H1 (cell line): ENCODE results near the gene ZFYVE21. TPM values are rescaled to one million over a fixed set of nuclear protein-coding genes. Genes with fewer than 3 reads are reported as not detected.

Experiments
- CTCF ChIA-PET: fragments of 300-600 bp; sonication (Branson Sonifier 250); formaldehyde crosslinking; loops from one replicate; lab custom pipeline; 2021; ENCODE audit not compliant: partially characterized antibody; lab: Charles Lee
- POLR2A ChIA-PET: fragments of 300-600 bp; sonication (Branson Sonifier 250); formaldehyde crosslinking; loops from one replicate; lab custom pipeline; 2021; ENCODE audit warnings: inconsistent platforms; ENCODE audit not compliant: partially characterized antibody; lab: Charles Lee
- DNase-seq, 2 experiments: peaks; one replicate each; pipeline versions ENCODE4 v3.0.0 to v3.0.0-alpha.2; 2010 to 2022; ENCODE audit warnings: low spot score in 2 of 2, low read depth in 1 of 2, mixed read lengths in 1 of 2
- FAIRE-seq: peaks from 2 replicates; lab custom pipeline; 2011; peaks lifted over from hg19 to GRCh38; lab: Jason Lieb, UNC
- H2AFZ ChIP-seq: 2 replicates; pipeline ENCODE4 v1.8.1; 2012; ENCODE audit warnings: low read length, inconsistent platforms
- H2AK5ac ChIP-seq: 2 replicates; pipeline ENCODE4 v1.6.1; 2013; ENCODE audit warnings: low read depth, low read length
- H2BK120ac ChIP-seq: replicated peaks from 2 replicates; pipeline ENCODE3; 2013; ENCODE audit warnings: low read depth, low read length, inconsistent platforms
- H2BK12ac ChIP-seq: 2 replicates; pipeline ENCODE4 v1.6.1; 2013; ENCODE audit warnings: low read depth, low read length
- H2BK15ac ChIP-seq: 2 replicates; pipeline ENCODE4 v1.6.1; 2013; ENCODE audit warnings: low read length
- H2BK20ac ChIP-seq: 2 replicates; pipeline ENCODE4 v1.6.1; 2013; ENCODE audit warnings: low read length
- H2BK5ac ChIP-seq: 2 replicates; pipeline ENCODE4 v1.6.1; 2013; ENCODE audit warnings: low read depth, low read length
- H3K14ac ChIP-seq: 2 replicates; pipeline ENCODE4 v1.6.1; 2013; ENCODE audit warnings: inconsistent platforms; ENCODE audit not compliant: insufficient read length
- H3K18ac ChIP-seq: 2 replicates; pipeline ENCODE4 v1.6.1; 2013; ENCODE audit warnings: low read length; ENCODE audit errors: extremely low read depth
- H3K23ac ChIP-seq: 2 replicates; pipeline ENCODE4 v1.6.1; 2013; ENCODE audit warnings: inconsistent platforms; ENCODE audit not compliant: insufficient read length
- H3K23me2 ChIP-seq: 2 replicates; pipeline ENCODE4 v1.6.1; 2013; ENCODE audit warnings: low read depth, low read length
- H3K27ac ChIP-seq: 2 replicates; pipeline ENCODE4 v1.6.1; 2011; ENCODE audit warnings: low read depth, low read length, inconsistent platforms
- H3K27me3 ChIP-seq, 4 experiments: replicated peaks in 1 of 4; 1 replicate in 1 of 4; 2 replicates in 3 of 4; pipeline versions ENCODE4 v1.6.1 to v1.8.1; 2011 to 2013; ENCODE audit warnings: low read length in 3 of 4, mild to moderate bottlenecking in 3 of 4, inconsistent platforms in 2 of 4, mixed read lengths in 2 of 4, moderate library complexity in 1 of 4; ENCODE audit not compliant: control insufficient read depth in 3 of 4, insufficient read depth in 3 of 4; ENCODE audit errors: extremely low read depth in 1 of 4
- H3K36me3 ChIP-seq, 4 experiments: 2 replicates each; pipeline versions ENCODE4 v1.6.1 to v1.8.1; 2011 to 2013; ENCODE audit warnings: mild to moderate bottlenecking in 4 of 4, low read length in 3 of 4, moderate library complexity in 2 of 4, control low read depth in 1 of 4, inconsistent platforms in 1 of 4; ENCODE audit not compliant: insufficient read depth in 4 of 4, control insufficient read depth in 2 of 4
- H3K4ac ChIP-seq: replicated peaks from 2 replicates; pipeline ENCODE3; 2013; ENCODE audit warnings: low read length, low read depth, mixed read lengths, inconsistent platforms; ENCODE audit not compliant: insufficient read length
- H3K4me1 ChIP-seq, 4 experiments: replicated peaks in 1 of 4; 1 replicate in 1 of 4; 2 replicates in 3 of 4; pipeline versions ENCODE4 v1.6.1 to v1.8.1; 2011 to 2013; ENCODE audit warnings: low read length in 3 of 4, inconsistent platforms in 2 of 4, mixed read lengths in 1 of 4; ENCODE audit not compliant: insufficient read depth in 4 of 4, control insufficient read depth in 3 of 4
- H3K4me2 ChIP-seq, 2 experiments: 2 replicates each; pipeline versions ENCODE4 v1.6.1 to v1.8.1; 2011 to 2013; ENCODE audit warnings: low read depth in 2 of 2, low read length in 2 of 2, control low read depth in 1 of 2, inconsistent platforms in 1 of 2, mild to moderate bottlenecking in 1 of 2; ENCODE audit not compliant: insufficient read depth in 1 of 2
- H3K4me3 ChIP-seq, 4 experiments: fragments of 200-600, 300-600 bp in 1 of 4; sonication (generic), shearing (Covaris generic), sonication (Bioruptor Twin) in 1 of 4; 2 replicates each; pipeline versions ENCODE4 v1.5.1 to v1.8.1; 2011 to 2016; ENCODE audit warnings: low read length in 4 of 4, low read depth in 3 of 4, control low read depth in 2 of 4, inconsistent platforms in 2 of 4, mild to moderate bottlenecking in 2 of 4, mixed read lengths in 1 of 4, moderate library complexity in 1 of 4; ENCODE audit not compliant: insufficient read depth in 2 of 4; ENCODE audit errors: extremely low read depth in 1 of 4
- H3K56ac ChIP-seq: replicated peaks from 2 replicates; pipeline ENCODE3; 2013; ENCODE audit warnings: low read depth, mild to moderate bottlenecking, mixed read lengths, low read length, inconsistent platforms; ENCODE audit not compliant: insufficient read length
- H3K79me1 ChIP-seq: 2 replicates; pipeline ENCODE4 v1.6.1; 2013; ENCODE audit warnings: low read depth, low read length, control low read depth
- H3K79me2 ChIP-seq, 2 experiments: 2 replicates each; pipeline versions ENCODE4 v1.6.1 to v1.8.1; 2012 to 2013; ENCODE audit warnings: low read length in 2 of 2, mild to moderate bottlenecking in 2 of 2, inconsistent platforms in 1 of 2; ENCODE audit not compliant: insufficient read depth in 2 of 2, control insufficient read depth in 1 of 2
- H3K9ac ChIP-seq, 4 experiments: replicated peaks in 1 of 4; 1 replicate in 1 of 4; 2 replicates in 3 of 4; pipeline versions ENCODE4 v1.6.1 to v1.8.1; 2011 to 2013; ENCODE audit warnings: low read depth in 3 of 4, low read length in 3 of 4, control low read depth in 2 of 4, mild to moderate bottlenecking in 2 of 4, moderate library complexity in 2 of 4, inconsistent platforms in 1 of 4; ENCODE audit errors: extremely low read depth in 1 of 4
- H3K9me3 ChIP-seq, 2 experiments: 2 replicates each; pipeline versions ENCODE4 v1.6.1 to v1.8.1; 2012 to 2013; ENCODE audit warnings: mild to moderate bottlenecking in 2 of 2, moderate library complexity in 2 of 2, control low read depth in 1 of 2, inconsistent platforms in 1 of 2, low read depth in 1 of 2, low read length in 1 of 2, mixed read lengths in 1 of 2; ENCODE audit not compliant: insufficient read depth in 2 of 2
- H4K20me1 ChIP-seq, 2 experiments: replicated peaks in 1 of 2; 2 replicates each; pipeline versions ENCODE3 to v1.8.1; 2011 to 2013; ENCODE audit warnings: inconsistent platforms in 2 of 2, low read length in 2 of 2, mild to moderate bottlenecking in 1 of 2; ENCODE audit not compliant: insufficient read depth in 2 of 2, control insufficient read depth in 1 of 2
- H4K5ac ChIP-seq: 2 replicates; pipeline ENCODE4 v1.6.1; 2013; ENCODE audit warnings: low read length, low read depth, mixed read lengths, inconsistent platforms; ENCODE audit not compliant: insufficient read length
- H4K8ac ChIP-seq: 2 replicates; pipeline ENCODE4 v1.8.0; 2013; ENCODE audit warnings: mild to moderate bottlenecking, moderate library complexity, low read length, inconsistent platforms; ENCODE audit not compliant: insufficient read depth; ENCODE audit errors: extremely low read depth
- H4K91ac ChIP-seq: replicated peaks from 2 replicates; pipeline ENCODE3; 2013; ENCODE audit warnings: low read length, mixed read lengths, inconsistent platforms; ENCODE audit not compliant: insufficient read length
- POU5F1 ChIP-seq: IDR thresholded peaks from 2 replicates; pipeline ENCODE4 v1.6.1; 2011; ENCODE audit warnings: low read depth, mild to moderate bottlenecking, low read length, moderate library complexity
- WGBS, 2 experiments: shearing (Covaris generic) in 1 of 2; methylation state at CpG; one replicate each; pipeline versions ENCODE4 v1.1.6 to v1.1.7; 2013 to 2015; ENCODE audit warnings: low lambda C conversion rate in 2 of 2, mixed read lengths in 2 of 2, inconsistent platforms in 1 of 2, low coverage in 1 of 2, missing lambda C conversion rate in 1 of 2; ENCODE audit not compliant: insufficient replicate concordance in 2 of 2, insufficient coverage in 1 of 2, insufficient read length in 1 of 2; ENCODE audit errors: extremely low coverage in 1 of 2, missing lambda C conversion rate in 1 of 2; 5-methylcytosine and 5-hydroxymethylcytosine counted together
- polyA plus RNA-seq, 7 experiments: library from polyadenylated mRNA; depleted of rRNA in 3 of 7; stranded (reverse) in 5 of 7; unstranded in 2 of 7; fragments of >200 nt in 5 of 7; fragments of 200-250 nt in 2 of 7; gene quantifications; 1 replicate in 5 of 7; 2 replicates in 1 of 7; 4 replicates in 1 of 7; pipeline versions ENCODE4 v1.2.1 to v1.2.3, GENCODE V29; 2011 to 2013; ENCODE audit warnings: missing spikeins in 2 of 7, mixed read lengths in 2 of 7
- total RNA-seq: library from RNA; stranded (reverse); fragmentation: NEBNext Ultra II Directional; extraction: Animal tissue kit (Norgen Biotek cat#: 25700); gene quantifications from 2 replicates; pipeline ENCODE4 v1.2.1, GENCODE V29; 2021
- TF ChIP-seq, protein P1 (sequence below): IDR thresholded peaks from 2 replicates; pipeline ENCODE4 v1.6.1; 2012; ENCODE audit warnings: inconsistent platforms

ZFYVE21 gene
- total and polyA plus RNA-seq, 2 of the 8 experiments (the other 6 are each of a cell fraction or from before 2014, with no cell fraction given) = 53.4 to 127 TPM

DNA sequence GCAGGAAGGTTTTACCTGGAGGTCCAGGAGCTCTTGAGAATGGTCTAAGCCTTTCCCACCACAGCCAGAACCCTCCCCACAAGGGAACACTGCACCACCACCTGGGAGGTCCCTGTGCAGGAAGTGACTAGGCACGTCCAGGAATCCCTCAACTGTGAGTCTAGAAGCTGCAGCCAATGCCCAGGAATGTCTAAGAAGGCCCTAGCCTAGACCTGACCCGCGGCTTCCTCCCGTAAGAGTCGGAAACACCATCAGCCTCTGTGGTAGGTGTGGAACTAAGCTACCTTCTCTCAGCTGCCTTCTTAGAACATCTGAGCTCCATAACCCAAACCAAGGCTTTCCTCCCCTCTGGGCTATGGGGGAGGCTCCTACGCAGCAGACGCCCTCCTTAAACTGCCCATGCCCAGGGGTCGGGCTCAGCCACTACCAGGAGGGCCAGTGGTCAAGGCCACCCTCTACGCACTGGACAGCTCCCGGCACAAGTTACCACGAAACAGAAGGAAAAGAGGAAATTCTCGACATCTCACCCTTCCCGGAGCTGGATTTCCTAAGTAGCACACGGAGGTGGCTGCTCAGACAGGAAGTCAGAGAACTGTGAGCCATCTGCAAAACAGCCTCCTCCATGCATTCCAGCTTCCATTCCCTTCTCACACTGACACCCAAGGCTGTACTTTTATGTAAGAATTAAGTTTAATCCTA, 25.5 kb downstream of the ZFYVE21 start:
- Histone ChIP-seq H2BK5ac (no peak overlapping the region), H4K91ac (no peak overlapping the region), H3K9me3 (no peaks in the 10 kb centered on the region), H3K14ac (no peak overlapping the region), H3K27me3 (no peaks in the 10 kb centered on the region; a peak in 1 of 7 replicates), H2BK12ac (no peak overlapping the region), H2AK5ac (no peak overlapping the region), H3K4me1 (peaks cover 0 to 3% (median under 1%) of the 10 kb centered on the region in 4 experiments; a peak in 2 of 7 replicates), H2BK120ac (no peak overlapping the region), H3K79me1 (no peaks in the 10 kb centered on the region), H3K9ac (no peak overlapping the region), H3K4ac (no peak overlapping the region), H3K4me2 (no peak overlapping the region), H2AFZ (no peak overlapping the region), H4K20me1 (no peaks in the 10 kb centered on the region), H3K4me3 (no peak overlapping the region), H3K23ac (no peak overlapping the region), H3K23me2 (no peaks in the 10 kb centered on the region), H3K18ac (no peak overlapping the region), H4K5ac (no peak overlapping the region), H3K79me2 (no peaks in the 10 kb centered on the region), H3K56ac (no peak overlapping the region), H2BK15ac (no peak overlapping the region), H4K8ac (peak overlapping the region; percentile 69; the same call in 1 of the 2 replicates), H3K27ac (no peak overlapping the region), H2BK20ac (no peak overlapping the region), H3K36me3 (no peaks in the 10 kb centered on the region; a peak in 2 of 8 replicates)
- DNase-seq (no peak), FAIRE-seq (no peak)
- no peak for TF ChIP-seq POU5F1
- TF ChIP-seq, protein P1, sequence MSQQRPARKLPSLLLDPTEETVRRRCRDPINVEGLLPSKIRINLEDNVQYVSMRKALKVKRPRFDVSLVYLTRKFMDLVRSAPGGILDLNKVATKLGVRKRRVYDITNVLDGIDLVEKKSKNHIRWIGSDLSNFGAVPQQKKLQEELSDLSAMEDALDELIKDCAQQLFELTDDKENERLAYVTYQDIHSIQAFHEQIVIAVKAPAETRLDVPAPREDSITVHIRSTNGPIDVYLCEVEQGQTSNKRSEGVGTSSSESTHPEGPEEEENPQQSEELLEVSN = no peak
- ChIA-PET CTCF (interaction anchor here (0.6 to 1.3 kb wide), 4 partner anchors 30 to 235 kb away, joined by 3 to 4 read pairs (median 3); no protein-coding TSS in a partner anchor), POLR2A (interaction anchor here (1.1 kb wide), 1 partner anchor 17 kb away, joined by 3 read pairs; no protein-coding TSS in a partner anchor)
- WGBS, 2 experiments = 91% methylated on average over 14 of the region's 14 CpGs; no CpG with 5 or more reads in 1 of the 2 experiments
